GM08714 (cell line): Measurements from ENCODE around the gene PTGES.
"Not testable (repeated sequence)": the region's sequence is repeated elsewhere in the genome, so short reads cannot be mapped to it uniquely, and the experiment has no call there.

ENCODE experiments used
- H3K4me3 ChIP-seq: fragments of 200-500 bp; sonication (Bioruptor generic); 2 replicates; pipeline ENCODE4 v1.5.1; 2014; ENCODE audit warnings: mild to moderate bottlenecking, low read length, inconsistent platforms
- ZNF274 ChIP-seq: IDR thresholded peaks from 2 replicates; pipeline ENCODE4 v1.6.1; 2012; ENCODE audit warnings: mild to moderate bottlenecking, low read depth, low read length

PTGES gene

GRCh38 chr9:129776938-129777768, 24.3 kb upstream of the PTGES start:
- no peak overlapping the region for H3K4me3 ChIP-seq
- TF ChIP-seq ZNF274 = no peak

- no peak overlapping the region for H3K4me3 ChIP-seq
- no peak for TF ChIP-seq ZNF274
Measured at GRCh38 chr9:129776566-129776937, 23.7 kb upstream of the PTGES start.

- H3K4me3 ChIP-seq = not testable (repeated sequence)
Measured at GRCh38 chr9:129776096-129776495, 23.3 kb upstream of the PTGES start.

- no peak overlapping the region for H3K4me3 ChIP-seq
- TF ChIP-seq ZNF274 = no peak
Measured at GRCh38 chr9:129775448-129775798, 22.6 kb upstream of the PTGES start.

GRCh38 chr9:129774791-129775447, 22.1 kb upstream of the PTGES start:
- no peak overlapping the region for H3K4me3 ChIP-seq
- no peak for TF ChIP-seq ZNF274

GRCh38 chr9:129773262-129774048, 20.6 kb upstream of the PTGES start:
- no peak overlapping the region for H3K4me3 ChIP-seq
- no peak for TF ChIP-seq ZNF274

GRCh38 chr9:129770741-129771140, 17.9 kb upstream of the PTGES start:
- no peak for TF ChIP-seq ZNF274

GRCh38 chr9:129769669-129770068, 16.8 kb upstream of the PTGES start:
- no peak overlapping the region for H3K4me3 ChIP-seq
- no peak for TF ChIP-seq ZNF274

More at GRCh38 chr9:129770741-129771140, 17.9 kb upstream of the PTGES start:
- no peak overlapping the region for H3K4me3 ChIP-seq

GRCh38 chr9:129768486-129768885, 15.6 kb upstream of the PTGES start:
- TF ChIP-seq ZNF274 = no peak
- no peak overlapping the region for H3K4me3 ChIP-seq

- TF ChIP-seq ZNF274 = no peak
Measured at GRCh38 chr9:129765764-129766317, 13.0 kb upstream of the PTGES start.

GRCh38 chr9:129762985-129763926, 10.4 kb upstream of the PTGES start:
- TF ChIP-seq ZNF274 = no peak
- no peak overlapping the region for H3K4me3 ChIP-seq

More at GRCh38 chr9:129765764-129766317, 13.0 kb upstream of the PTGES start:
- H3K4me3 ChIP-seq = no peak overlapping the region

- H3K4me3 ChIP-seq = not testable (repeated sequence)
Measured at GRCh38 chr9:129762370-129762984, 9.6 kb upstream of the PTGES start.

- H3K4me3 ChIP-seq = no peak overlapping the region
- TF ChIP-seq ZNF274 = no peak
Measured at GRCh38 chr9:129761901-129762369, 9.1 kb upstream of the PTGES start.
